Fibroblast of the conjunctiva (primary cell): ENCODE data around the gene CMTM7.
"Not testable (repeated sequence)": the region's sequence is repeated elsewhere in the genome, so short reads cannot be mapped to it uniquely, and the experiment has no call there.

Experiments
- DNase-seq: peaks from one replicate; pipeline ENCODE4 v3.0.0-alpha.2; 2010; ENCODE audit warnings: low read depth

CMTM7 gene

DNA sequence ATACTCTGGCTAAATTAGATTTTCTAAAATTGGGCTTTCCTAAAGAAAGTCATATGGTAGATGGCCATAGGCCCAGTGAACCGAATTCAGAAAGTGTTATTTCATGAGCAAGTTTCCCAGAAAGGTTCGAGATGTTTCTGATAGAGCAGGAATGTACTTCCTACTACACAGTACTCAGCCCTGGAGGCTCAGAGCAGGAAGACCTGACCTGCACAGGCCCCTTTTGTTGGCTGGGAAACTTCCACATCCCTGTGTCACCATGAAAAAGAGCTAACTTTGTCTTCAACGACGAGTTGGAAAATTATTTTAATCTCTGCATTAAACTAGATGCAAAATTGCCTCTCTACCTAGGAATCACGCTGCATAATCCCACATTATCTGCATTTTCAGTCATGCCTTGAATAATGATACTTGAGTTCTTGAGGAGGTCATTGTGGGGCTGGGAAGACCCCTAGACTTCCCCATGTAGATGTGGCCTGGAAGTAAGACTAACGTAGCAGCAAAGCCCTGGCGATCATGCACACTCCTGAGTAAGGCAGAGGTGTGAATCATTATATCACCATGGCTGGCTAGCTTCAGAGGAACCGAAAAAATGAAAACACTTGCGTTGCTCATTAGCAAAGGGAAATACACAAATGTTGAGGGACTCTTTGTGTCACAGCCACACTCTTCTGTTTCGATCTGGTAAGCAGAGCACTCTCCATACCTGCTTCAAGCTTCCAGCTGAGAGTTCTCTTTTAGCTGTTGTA is 47.1 kb downstream of the CMTM7 start:
- DNase-seq: no peak

DNA sequence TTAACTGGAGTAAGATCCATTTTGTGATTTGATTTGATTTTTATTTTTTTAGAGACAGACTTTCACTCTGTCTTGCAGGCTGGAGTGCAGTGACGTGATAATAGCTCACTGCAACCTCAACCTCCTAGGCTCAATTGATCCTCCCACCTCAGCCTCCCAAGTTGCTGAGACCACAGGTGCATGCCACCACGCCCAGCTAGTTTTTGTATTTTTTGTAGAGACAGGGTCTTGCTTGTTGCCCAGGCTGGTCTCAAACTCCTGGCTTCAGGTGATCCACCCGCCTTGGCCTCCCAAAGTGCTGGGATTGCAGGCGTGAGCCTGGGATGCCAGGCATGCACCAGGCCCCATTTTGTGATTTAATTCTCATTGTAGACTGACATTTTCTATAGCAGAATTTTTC is 47.8 kb downstream of the CMTM7 start:
- DNase-seq: not testable (repeated sequence)

DNA sequence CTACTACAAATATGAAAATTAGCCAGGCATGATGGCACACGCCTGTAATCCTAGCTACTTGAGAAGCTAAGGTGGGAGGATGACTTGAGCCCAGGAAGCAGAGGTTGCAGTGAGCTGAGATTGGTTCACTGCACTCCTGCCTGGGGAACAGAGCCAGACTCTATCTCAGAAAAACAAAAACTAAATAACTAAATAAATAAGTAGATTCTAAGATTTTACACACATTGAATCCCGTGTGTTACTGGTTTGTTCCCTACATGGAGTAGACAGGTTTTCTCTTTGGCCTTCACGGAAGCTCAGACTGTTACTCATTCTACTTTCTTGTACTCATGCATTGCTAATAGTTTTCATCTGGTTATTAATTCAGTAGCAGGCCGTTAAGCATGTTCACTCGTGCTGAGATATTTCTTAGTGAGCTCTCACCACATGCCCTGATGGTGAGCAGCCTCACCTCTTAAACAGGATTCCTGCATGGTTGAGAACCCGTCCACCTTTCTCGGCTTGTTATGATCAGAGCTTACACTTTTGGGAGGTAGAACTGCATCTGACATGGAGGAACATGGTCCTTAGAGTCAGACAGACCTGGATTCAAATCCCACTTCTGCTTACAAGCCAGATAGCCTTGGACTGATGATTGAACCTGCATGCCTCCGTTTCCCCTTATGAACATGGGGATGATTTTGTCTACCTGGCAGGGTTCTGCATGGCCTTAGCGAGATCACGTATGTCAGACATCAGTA is 49.1 kb downstream of the CMTM7 start:
- DNase-seq: no peak

DNA sequence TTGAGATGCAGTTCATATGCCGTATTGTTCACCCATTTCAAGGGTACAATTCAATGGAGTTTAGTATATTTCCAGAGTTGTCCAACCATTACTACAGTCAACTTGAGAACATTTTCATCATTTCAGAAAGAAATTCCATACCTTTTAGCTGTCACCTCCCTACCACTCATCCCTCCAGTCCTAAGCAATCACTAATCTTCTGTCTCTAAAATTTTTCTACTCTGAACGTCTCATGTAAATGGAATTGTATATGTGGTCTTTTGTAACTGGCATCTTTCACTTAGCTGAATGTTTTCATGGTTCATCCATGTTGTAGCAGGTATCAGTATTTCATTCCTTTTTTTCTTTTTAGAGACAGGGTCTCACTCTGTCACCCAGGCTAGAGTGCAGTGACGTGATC is 51.1 kb downstream of the CMTM7 start:
- DNase-seq: no peak

DNA sequence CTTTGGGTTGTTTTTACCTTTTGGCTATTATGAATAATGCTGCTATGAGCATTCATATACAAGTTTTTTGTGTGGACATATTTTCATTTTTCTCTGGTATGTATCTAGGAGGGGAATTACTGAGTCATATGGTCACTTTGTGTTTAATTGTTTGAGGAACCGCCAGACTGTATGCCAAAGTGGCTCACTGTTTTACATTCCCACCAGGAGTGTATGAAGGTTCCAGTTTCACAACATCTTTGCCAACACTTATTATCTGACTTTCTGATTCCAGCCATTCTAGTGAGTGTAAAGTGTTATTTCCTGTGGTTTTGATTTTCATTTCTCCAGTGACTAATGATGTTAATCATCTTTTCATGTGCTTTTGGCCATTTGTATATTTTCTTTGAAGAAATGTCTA is 51.8 kb downstream of the CMTM7 start:
- DNase-seq: no peak

DNA sequence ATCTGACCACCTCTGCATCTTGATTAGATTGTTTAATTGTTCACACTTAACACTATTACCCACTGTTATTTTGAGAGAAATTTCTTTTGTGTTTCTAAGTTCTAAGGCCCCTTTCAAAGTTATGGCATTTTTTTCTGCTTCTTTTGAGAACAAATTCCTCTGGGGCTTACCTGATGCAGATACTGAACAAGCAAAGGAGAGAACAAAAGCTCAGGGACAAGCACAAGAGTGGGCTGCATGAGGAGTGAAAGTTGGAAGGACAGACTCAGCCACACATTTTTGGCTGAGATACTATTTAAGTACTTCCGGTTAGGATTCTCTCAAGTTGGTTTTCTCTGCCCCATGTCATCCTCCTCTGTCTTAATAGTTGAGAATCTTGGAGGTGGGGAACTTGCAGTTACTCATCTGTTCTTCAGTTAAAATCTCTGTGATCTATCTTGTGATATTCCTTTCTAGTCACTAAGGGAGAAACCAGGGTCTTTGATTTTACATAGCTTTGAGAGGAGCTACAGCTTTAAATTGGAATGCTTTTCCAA is 56.3 kb downstream of the CMTM7 start:
- no peak for DNase-seq

DNA sequence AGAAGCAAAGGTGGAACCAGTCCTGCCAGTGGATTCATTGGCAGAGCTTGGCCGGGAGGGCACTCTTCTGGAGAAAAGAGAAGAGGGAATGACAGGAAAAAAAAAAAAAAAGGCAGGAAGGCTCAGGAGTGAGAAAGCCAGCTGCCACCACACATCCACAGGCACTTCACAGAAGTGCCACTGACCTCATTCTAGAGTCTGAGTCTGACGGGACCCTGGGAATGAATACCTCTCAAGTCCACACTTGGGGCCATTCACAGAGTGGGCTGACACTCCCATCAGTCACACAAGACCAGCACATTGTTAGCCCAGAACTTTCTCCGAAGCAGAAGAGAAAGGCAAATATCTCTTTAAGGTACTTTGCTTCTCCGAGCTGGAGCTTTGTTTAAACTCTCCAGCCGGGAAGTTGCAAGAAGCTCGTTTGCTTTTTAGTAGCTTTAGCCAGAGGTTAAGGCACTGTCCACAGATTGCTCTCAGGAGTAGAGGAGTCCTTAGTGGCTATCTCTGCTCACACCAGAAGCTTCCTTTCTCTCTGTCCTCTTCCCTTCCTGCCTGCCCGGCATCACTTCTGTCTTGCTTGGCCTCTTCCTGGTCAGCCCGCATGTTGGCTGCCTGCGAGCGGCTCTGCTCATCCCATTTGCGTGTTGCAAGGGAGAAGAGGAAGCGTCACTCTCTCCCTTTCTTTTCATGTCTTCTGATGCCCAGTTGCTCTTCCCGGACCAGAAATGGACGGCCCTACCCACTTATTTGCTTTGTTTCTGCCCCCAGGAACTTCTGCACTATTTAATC is 57.2 kb downstream of the CMTM7 start:
- DNase-seq: no peak

DNA sequence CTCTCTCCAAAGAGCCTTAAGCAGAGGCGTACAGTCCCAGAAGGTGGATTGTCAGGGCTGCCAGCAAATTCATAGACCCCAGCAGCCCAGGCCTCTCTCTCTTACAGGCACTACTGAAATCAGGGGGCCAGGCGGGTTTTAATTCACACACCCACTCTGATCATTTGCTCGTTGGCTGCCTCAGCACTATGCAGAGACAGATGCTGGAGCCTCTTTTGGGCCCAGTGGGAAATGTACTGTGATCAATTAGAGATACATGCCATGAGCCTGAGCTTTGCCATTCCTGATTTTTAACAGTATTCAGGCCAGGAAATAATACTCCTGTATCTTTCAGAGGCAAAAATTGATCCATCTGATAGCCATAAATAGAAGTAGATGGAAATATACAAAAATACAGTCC is 58.0 kb downstream of the CMTM7 start:
- DNase-seq: no peak

DNA sequence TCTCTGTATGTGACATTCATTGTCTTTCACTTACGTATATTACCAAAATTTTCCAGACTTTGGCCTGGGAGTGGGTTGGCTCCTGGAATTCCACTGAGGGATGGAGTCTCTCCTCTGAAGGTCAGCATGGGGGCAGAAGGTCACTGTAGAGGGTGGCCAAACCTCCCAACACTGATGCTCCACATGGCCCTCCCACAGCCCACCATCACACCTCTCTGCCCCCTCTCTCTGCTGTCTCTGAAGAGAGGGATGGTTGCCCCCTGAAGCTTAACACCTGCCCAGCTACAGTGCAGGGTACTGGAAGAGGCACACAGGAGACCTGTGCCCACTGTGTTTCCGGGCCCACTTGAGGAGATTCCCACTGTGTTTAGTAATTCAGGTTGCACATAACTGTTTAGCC is 58.8 kb downstream of the CMTM7 start:
- DNase-seq: no peak

DNA sequence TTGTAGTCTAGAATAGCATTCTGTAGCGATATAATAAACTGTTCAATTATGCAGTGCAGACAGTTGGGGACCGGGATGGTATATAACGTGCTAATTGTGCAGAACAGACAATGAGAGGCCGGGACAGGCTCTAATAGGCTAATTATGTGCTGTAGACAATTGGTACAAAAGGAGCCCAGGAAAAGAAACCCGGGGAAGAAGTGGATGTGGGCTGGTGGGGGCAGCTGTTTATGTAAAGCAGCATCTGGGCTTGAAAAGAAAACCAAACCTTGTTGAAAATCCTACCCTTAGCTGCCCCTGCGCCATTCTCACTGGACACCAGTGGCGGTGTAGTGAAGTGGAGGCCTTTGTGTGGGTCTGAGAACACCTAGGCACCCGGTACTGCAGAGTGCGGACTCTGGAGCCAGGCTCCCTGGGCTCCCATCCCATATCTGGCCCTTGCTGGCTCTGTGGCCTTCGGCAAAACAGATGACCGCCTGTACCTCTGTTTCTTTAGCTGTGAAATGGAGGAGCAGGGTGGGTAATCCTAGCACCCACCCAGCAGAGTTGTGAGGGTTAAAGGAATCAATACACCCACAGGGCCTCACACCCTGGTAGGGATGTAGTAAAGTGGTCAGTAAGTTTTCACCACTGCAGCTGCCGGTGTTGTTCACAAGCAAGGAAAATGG is 59.5 kb downstream of the CMTM7 start:
- no peak for DNase-seq

DNA sequence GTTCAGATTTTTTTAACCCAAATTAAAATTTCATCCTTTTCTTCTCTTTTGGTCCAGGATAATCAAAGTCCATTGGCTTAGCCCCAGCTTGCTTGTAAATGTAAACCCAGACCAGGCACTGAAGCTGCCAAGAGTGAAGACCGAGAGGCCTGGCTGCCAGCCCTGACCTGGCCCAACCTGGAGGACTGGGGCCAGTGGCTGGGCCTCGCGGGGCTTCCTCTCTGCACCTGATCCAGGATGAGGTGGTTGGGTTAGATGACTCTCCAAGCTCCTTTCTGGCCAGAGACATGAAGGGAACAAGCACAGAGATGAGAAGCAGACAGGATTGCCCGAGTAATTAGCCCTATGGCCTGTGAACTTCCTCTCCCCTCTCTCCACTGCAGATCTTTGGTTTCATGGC is 60.4 kb downstream of the CMTM7 start:
- no peak for DNase-seq

DNA sequence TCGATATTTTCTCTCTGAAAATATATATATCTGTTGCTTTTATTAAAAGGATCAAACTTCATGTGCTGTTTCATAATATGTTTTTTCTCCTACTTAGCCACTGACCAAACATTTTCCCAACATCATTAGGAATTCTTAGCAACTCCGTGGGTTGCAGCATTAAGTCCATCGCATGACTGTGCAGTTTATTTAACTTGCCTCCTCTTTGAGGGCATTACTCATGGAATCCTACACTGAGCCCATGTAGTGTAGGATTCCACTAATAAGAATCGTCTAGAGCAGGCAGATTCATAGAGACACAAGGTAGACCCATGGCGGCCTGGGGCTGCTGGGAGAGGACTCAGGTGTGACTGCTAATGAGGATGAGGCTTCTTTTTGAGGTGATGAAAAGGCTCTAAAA is 61.7 kb downstream of the CMTM7 start:
- no peak for DNase-seq

DNA sequence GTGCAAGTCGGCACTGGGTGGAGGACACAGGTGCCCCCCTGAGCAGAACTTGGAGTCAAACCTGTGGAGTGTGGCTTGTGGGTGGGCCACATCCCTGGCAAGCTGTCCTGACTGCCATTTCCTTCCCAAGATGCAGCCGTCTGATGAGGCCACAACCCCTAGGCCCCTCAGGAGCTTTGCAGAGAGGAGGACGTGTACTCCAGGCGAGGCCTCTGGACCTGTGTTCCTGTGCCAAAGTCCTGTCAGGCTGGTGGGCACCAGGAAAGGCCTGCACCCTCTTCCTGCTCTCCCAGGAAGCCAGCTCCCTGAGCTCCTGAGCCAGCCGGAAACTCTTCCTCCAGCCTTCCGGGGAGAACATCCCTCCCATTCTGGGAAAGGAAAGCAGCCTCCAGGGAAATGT is 62.5 kb downstream of the CMTM7 start:
- DNase-seq: no peak

DNA sequence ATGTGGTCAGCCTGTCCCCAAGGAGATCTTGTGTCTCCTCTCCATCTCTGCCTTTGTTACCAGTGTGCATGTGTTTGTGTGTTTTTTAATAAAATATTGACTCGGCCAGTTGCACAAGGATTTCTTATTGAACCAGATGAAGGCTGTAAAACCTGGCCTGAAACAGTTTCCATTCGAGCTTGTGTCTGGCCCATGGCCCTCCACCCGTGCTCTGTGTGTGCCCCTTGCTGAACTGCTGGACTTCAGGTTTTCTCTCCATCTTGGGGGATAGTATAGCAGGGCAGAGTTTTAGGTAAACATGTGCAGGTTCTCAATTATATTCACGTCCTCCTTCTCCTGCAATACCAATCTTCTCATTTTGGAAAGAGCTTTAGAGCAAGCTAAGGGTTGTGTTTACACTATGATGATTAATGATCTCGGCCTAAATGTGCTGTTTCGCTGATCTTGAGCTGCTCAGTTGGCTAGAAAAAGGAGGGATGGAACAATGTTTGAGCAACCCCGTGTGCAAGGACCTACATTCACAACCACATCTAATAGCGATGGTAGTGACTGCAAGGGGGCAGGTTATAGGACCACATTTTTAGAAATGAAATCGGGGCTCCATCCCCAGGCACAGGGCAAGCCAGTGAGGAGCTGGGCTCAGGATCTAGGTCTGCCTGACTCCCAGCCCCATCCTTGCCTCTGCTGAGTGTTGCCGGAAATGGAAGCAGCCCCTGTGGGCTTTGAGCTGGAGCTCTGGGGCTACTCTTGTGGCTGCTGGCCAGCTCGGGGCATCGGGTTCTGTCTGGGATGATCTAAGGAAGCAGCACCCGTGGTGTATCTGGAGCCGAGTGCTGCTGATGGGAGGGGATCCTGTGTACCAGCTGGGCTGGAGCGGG is 63.3 kb downstream of the CMTM7 start:
- no peak for DNase-seq

DNA sequence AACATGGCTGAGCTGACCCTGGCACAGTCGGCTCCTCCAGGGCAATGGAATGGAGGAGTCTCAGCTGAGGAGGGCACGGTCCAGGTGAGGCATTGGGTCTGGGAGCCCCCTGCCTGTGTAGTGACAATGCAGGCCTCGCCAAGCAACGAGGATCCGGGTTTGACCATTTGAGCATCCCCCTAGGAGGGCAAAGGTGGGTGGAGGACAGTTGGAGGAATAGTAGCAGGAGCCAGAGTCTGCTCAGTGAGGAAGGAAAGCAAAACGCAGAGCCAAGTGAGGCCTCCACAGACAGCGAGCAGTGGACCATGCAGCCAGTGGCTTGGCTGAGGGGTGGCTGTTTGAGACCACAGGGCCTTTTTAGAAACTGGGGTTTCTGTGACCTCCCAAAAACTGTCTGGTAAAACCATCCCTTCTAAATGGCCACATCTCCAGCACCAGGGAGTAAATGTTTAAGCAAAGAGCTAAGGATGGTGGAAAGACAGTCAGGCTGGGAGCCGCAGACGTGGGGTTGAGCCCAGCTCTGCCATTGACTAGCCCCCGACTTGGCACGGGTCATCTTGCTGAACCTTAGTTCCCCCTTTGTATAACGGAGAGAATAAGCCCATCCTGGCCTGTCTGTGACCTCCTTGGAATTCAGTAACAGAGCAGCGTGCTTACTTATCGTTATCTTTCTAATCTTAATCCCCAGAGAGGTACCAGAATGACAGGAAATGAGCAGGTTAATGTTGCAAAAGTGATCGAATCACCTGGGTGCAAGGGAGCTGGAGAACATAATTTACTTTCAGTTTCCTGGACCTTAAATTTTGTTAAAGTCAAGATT is 64.2 kb downstream of the CMTM7 start:
- DNase-seq: no peak

DNA sequence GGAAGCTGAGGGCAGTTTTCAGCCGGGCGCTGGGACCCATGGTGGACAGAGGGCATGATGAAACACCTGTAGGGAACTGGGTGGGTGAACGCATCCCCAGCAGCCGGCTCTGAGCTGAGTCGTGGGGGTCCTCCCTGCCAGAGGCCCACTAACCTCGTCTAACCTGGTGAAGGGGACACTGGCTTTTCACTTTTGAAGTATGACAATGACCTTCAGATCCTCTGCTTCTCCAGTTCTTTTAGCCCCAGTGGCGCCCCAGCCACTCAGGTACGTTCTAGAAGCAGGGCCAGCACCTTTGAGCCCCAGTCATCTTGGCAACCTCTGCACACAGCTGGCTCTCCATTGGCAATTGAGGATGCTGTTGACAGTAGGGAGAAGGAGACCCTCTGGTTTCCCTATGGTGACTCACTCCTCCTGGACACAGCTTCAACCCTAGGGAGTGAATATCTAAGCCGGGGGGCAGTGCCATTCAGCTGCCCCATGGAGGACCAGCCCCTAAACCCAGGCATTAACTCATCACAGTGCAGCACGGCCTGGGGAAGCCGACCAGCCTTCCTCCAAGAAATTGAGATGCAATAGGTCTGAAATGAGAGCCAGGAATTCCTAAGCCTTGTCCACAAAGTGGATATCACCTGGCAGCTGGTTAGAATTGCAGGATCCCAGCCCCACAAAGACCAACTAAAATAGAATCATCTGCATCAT is 64.9 kb downstream of the CMTM7 start:
- DNase-seq: no peak

DNA sequence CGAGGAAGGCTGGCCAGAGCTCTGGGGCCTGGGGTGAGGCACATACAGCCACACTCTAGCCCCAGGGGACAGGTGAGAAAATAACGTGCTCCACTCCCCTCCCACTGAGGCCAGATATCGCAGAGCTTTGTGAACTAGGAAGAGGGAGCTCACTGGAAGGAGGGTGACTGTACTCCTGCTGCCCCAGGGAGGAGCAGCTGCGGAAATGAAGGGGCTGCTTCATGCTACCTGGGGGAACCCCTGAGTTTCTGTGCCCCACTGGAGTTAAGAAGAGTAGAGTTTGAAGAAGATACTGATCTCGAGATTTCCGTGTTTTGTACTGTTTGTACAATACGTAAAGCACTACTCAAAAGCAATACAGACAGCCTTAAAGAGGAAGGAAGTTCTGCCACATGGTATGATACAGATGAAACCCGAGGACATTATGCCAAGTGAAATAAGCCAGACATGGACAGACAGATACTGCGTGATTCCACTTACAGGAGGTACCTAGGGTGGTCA is 66.4 kb downstream of the CMTM7 start:
- DNase-seq: no peak

DNA sequence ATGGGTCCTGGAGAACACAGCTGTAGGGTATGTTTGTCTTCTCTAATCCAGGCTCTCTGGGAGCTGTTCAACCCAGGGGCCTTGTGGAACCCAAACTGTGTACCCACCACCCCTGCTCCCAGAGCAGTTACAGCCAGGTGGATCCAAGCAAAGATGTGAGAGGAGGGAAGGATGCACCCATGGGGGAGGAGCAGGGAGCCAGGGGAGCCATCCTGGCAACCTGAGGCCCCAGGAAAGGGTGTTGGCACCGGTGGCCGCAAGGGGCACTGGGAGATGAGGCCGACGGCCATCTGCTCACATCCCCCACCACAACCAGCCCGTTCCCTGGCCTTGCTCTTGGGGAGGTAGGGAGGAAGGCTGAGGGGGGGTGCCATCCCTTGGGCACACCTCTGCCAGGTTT is 67.8 kb downstream of the CMTM7 start:
- no peak for DNase-seq

DNA sequence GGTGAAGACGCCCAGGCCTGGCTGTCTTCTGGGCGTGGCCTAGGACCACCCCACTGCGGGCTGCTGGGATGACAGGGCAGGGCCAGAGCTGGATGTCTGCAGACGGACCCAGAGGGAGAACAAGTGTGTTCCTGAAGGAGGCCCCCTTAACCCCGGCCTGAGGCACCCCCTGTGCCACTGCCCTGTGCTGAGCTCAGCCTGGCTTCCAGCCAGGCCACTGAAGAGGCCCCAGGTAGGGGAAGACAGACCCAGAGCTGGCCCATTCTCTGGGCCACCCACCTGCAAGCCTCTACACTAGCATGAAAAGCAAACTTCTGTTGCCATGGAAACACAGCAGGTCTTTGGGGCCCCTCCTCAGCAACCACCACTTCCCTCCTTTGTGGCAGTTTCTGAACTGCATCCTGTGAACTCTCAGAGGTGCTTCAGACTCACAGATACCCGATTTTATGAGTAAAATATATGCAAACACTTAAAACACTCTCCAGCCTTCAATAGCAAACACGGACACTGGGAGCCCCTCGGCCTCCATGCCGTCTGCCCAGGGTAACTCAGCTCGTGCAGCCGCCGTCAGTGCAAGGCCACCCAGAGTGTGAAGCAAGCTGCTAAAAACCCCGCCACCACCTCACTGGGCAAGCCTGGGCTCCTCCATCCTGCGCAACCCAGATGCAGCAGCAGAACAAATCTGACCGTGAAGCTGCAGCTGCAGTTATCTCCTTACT is 68.5 kb downstream of the CMTM7 start:
- DNase-seq: no peak
